Tibial nerve (tissue), 4 donors: ENCODE results near the gene NFATC2.

Experiments used
- EP300 ChIP-seq, 2 donors: sonication (generic); formaldehyde crosslinking; IDR thresholded peaks; one replicate each; pipeline ENCODE4 v1.6.1; 2017; ENCODE audit warnings: antibody characterized with exemption in 2 of 2, mild to moderate bottlenecking in 1 of 2
- POLR2A ChIP-seq, 2 donors: fragments of 450-650 bp; IDR thresholded peaks; one replicate each; pipeline ENCODE4 v1.6.1; 2017; ENCODE audit warnings: antibody characterized with exemption in 2 of 2, mild to moderate bottlenecking in 2 of 2, moderate library complexity in 2 of 2
- TF ChIP-seq, protein P1 (sequence below), 5 experiments: fragments of 200-600 bp in 3 of 5; fragments of 450-650 bp in 2 of 5; sonication (generic) in 3 of 5; IDR thresholded peaks; one replicate each; pipeline ENCODE4 v1.5.1; 2016 to 2019; ENCODE audit warnings: antibody characterized with exemption in 5 of 5, mild to moderate bottlenecking in 3 of 5, moderate library complexity in 2 of 5

DNA sequence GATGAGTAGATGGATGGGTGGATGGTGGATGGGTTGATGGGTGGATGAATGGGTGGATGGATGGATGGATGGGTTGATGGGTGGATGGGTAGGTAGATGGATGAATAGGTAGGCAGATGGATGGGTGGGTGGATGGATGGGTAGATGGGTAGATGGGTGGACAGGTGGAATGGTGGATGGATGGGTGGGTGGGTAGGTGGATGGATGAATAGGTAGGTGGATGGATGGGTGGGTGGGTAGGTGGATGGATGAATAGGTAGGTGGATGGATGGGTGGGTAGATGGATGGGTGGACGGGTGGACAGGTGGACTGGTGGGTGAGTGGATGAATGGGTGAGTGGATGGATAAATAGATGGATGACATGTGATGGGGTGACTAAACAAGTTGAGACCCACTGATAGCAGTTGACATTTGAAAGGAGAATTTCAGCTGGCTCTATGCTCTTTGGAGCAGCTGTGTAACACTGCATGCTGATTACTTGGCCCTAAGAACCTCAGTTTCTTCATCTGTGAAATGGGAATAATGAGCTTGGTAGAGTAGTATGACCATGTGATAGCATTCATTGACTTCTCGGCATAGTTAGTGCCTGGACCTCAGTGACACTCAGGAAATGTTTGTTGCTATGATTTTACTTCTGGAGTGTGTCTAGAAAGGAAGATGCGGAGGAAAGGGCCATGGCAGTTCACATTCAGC lies 184.3 kb downstream of the NFATC2 start:
- TF ChIP-seq, protein P1, sequence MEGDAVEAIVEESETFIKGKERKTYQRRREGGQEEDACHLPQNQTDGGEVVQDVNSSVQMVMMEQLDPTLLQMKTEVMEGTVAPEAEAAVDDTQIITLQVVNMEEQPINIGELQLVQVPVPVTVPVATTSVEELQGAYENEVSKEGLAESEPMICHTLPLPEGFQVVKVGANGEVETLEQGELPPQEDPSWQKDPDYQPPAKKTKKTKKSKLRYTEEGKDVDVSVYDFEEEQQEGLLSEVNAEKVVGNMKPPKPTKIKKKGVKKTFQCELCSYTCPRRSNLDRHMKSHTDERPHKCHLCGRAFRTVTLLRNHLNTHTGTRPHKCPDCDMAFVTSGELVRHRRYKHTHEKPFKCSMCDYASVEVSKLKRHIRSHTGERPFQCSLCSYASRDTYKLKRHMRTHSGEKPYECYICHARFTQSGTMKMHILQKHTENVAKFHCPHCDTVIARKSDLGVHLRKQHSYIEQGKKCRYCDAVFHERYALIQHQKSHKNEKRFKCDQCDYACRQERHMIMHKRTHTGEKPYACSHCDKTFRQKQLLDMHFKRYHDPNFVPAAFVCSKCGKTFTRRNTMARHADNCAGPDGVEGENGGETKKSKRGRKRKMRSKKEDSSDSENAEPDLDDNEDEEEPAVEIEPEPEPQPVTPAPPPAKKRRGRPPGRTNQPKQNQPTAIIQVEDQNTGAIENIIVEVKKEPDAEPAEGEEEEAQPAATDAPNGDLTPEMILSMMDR (IDR thresholded peaks at IDR 0.05) = no peak
- TF ChIP-seq POLR2A (IDR thresholded peaks at IDR 0.05) = no peak
- TF ChIP-seq EP300 (IDR thresholded peaks at IDR 0.05) = no peak
